CD4-positive, alpha-beta T cell (primary cell): ENCODE data around the gene CD72. TPM values are rescaled to one million over a fixed set of nuclear protein-coding genes. Genes with fewer than 3 reads are reported as not detected.

Experiments used
- ATAC-seq: fragments of 200-7000 bp; cut with Tn5 transposase; one replicate; pipeline ENCODE4 v1.10.0; 2022; ENCODE audit warnings: mild to moderate bottlenecking; ENCODE audit not compliant: poor library complexity
- CTCF ChIA-PET: fragments of 350-600 bp; sonication (Branson Sonifier 250); formaldehyde crosslinking; loops from one replicate; lab custom pipeline; 2021; ENCODE audit warnings: antibody characterized with exemption, inconsistent platforms; lab: Charles Lee
- POLR2A ChIA-PET: fragments of 350-600 bp; sonication (Branson Sonifier 250); formaldehyde crosslinking; loops from one replicate; lab custom pipeline; 2021; ENCODE audit warnings: antibody characterized with exemption, inconsistent platforms; lab: Charles Lee
- DNase-seq, 14 experiments: peaks; one replicate each; pipeline ENCODE4 v3.0.0-alpha.2; 2013 to 2020; ENCODE audit warnings: mixed read lengths in 2 of 14
- H3K27ac ChIP-seq, 2 donors: one replicate each; pipeline versions ENCODE4 v1.5.1 to v1.7.0; 2013; ENCODE audit warnings: low read length in 2 of 2, low read depth in 1 of 2, mild to moderate bottlenecking in 1 of 2
- H3K27me3 ChIP-seq, 2 experiments: 1 replicate in 1 of 2; 2 replicates in 1 of 2; pipeline versions ENCODE4 v1.6.1 to v1.7.0; 2013; ENCODE audit warnings: low read length in 2 of 2, control low read depth in 1 of 2, mild to moderate bottlenecking in 1 of 2, moderate library complexity in 1 of 2; ENCODE audit not compliant: insufficient read depth in 2 of 2, control insufficient read depth in 1 of 2
- H3K36me3 ChIP-seq: one replicate; pipeline ENCODE4 v1.6.1; 2013; ENCODE audit warnings: low read length, control low read depth; ENCODE audit not compliant: insufficient read depth
- H3K4me1 ChIP-seq: one replicate; pipeline ENCODE4 v1.6.1; 2013; ENCODE audit warnings: low read length, control low read depth; ENCODE audit not compliant: insufficient read depth
- H3K4me3 ChIP-seq: one replicate; pipeline ENCODE4 v1.5.1; 2013; ENCODE audit warnings: mild to moderate bottlenecking, low read length, moderate library complexity
- H3K9me3 ChIP-seq, 2 experiments: 1 replicate in 1 of 2; 2 replicates in 1 of 2; pipeline versions ENCODE4 v1.6.1 to v1.7.0; 2013; ENCODE audit warnings: low read length in 2 of 2, mild to moderate bottlenecking in 2 of 2, control low read depth in 1 of 2, moderate library complexity in 1 of 2; ENCODE audit not compliant: control insufficient read depth in 1 of 2, insufficient read depth in 1 of 2
- H3K27ac Mint-ChIP-seq: one replicate; pipeline ENCODE4 v1.8.0; 2020; ENCODE audit warnings: mixed read lengths
- H3K27me3 Mint-ChIP-seq: one replicate; pipeline ENCODE4 v1.8.0; 2021; ENCODE audit warnings: mixed read lengths
- H3K36me3 Mint-ChIP-seq: one replicate; pipeline ENCODE4 v1.8.0; 2021; ENCODE audit warnings: low read depth, mixed read lengths
- H3K4me1 Mint-ChIP-seq: one replicate; pipeline ENCODE4 v1.8.0; 2021; ENCODE audit warnings: low read depth, mixed read lengths
- H3K4me3 Mint-ChIP-seq: one replicate; pipeline ENCODE4 v1.8.0; 2020; ENCODE audit warnings: mild to moderate bottlenecking, mixed read lengths
- H3K9me3 Mint-ChIP-seq: one replicate; pipeline ENCODE4 v1.8.0; 2020; ENCODE audit warnings: mixed read lengths
- intact Hi-C, 2 experiments: fragments of 100-400 bp; cut with DNase I in 1 of 2; cut with micrococcal nuclease in 1 of 2; formaldehyde crosslinking; loops; one replicate each; pipeline versions ENCODE4 v1.15.1 to v1.9.0; 2023 to 2025; cut with DNase I, micrococcal nuclease
- total RNA-seq, 174 experiments: library from RNA in 2 of 174; stranded (reverse) in 2 of 174; gene quantifications; one replicate each; pipeline ENCODE4 v1.2.3 and lab custom pipeline; 2021 to 2026
- TF ChIP-seq, protein P1 (sequence below): fragments of 200-600 bp; IDR thresholded peaks from one replicate; pipeline ENCODE4 v1.8.0; 2022; ENCODE audit warnings: antibody characterized with exemption, mild to moderate bottlenecking

CD72 gene
- total RNA-seq, 2 experiments from 2014 or later = 2.3 to 3.6 TPM

DNA sequence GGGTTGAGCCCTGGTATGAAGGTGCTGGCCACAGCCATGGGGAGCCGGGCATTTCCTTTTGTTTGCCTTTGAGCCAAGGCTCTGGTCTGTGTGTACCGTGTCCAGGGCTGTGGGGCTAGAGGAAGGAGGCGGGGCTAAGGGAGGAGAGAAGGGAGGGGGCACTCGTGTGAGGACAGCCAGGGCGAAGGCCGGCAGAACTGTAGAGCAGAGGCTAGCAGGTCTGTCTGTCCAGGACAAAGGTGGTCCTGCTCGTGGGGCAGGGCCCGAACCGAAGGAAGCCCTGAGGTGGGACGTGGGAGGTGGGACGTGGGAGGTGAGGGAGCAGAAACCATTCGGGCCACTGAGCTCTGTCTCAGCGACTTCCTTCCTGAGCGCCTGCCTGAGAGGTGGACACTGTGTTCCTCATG is 54.4 kb downstream of the CD72 start:
- no peak overlapping the region for H3K4me3 ChIP-seq
- H3K36me3 Mint-ChIP-seq = peaks cover 5% of the 10 kb centered on the region
- intact Hi-C loops = no loop called here
- no peaks in the 10 kb centered on the region for H3K27me3 Mint-ChIP-seq
- no peaks in the 10 kb centered on the region for H3K36me3 ChIP-seq
- ChIA-PET CTCF (no interaction called here), POLR2A (no interaction called here)
- no peak overlapping the region for H3K27ac ChIP-seq
- TF ChIP-seq, protein P1, sequence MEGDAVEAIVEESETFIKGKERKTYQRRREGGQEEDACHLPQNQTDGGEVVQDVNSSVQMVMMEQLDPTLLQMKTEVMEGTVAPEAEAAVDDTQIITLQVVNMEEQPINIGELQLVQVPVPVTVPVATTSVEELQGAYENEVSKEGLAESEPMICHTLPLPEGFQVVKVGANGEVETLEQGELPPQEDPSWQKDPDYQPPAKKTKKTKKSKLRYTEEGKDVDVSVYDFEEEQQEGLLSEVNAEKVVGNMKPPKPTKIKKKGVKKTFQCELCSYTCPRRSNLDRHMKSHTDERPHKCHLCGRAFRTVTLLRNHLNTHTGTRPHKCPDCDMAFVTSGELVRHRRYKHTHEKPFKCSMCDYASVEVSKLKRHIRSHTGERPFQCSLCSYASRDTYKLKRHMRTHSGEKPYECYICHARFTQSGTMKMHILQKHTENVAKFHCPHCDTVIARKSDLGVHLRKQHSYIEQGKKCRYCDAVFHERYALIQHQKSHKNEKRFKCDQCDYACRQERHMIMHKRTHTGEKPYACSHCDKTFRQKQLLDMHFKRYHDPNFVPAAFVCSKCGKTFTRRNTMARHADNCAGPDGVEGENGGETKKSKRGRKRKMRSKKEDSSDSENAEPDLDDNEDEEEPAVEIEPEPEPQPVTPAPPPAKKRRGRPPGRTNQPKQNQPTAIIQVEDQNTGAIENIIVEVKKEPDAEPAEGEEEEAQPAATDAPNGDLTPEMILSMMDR = no peak
- DNase-seq (no peak), ATAC-seq (no peak)
- H3K9me3 ChIP-seq = no peaks in the 10 kb centered on the region
- no peaks in the 10 kb centered on the region for H3K27me3 ChIP-seq
- no peaks in the 10 kb centered on the region for H3K4me1 ChIP-seq
- H3K4me1 Mint-ChIP-seq = no peaks in the 10 kb centered on the region
- no peaks in the 10 kb centered on the region for H3K9me3 Mint-ChIP-seq
- no peak overlapping the region for H3K27ac Mint-ChIP-seq
- no peak overlapping the region for H3K4me3 Mint-ChIP-seq

DNA sequence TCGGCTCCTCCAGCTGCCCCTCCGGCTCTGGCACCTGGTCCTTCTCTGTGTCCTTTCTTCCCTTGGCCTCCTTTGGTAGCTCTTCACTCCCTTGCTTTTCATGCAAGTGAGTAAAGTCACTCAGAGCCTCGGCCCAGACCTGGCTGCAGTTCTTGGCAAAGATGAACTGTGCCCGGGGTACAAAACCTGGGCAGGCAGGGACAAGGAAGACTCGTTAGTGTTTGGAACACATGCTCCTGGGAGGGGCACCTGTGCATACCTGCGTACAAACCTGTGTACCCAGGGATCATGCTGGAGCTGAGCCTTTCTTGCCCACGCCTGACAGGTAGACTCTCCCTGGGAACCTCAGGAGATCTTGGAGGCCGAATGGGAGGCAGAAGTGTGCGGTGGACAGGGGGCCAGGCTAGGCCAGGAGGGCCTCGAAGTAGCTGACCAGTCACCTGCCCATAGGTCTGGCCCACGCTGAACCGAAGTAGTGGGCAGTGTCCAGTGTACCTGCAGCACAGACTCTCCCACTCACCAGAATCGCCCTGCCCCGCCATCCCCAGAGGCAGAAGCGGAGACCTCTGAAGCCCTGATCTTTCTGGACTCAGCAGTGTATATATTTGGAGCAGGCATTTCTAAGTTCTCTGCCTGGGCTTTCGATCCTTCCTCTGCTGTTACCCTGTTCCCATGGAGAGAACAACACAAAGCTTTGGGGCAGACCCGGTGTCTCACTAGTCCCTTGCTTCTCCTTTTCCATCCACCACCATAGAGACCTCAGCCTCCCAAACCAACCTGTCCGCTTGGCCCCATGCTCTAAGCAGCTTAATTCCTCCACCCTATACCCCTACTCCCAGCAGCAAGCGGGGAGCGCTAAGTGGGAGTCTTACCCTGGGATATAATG is 55.1 kb downstream of the CD72 start:
- no peaks in the 10 kb centered on the region for H3K27me3 ChIP-seq
- DNase-seq (no peak), ATAC-seq (no peak)
- H3K36me3 ChIP-seq = no peaks in the 10 kb centered on the region
- ChIA-PET CTCF (interaction anchor here (0.6 kb wide), 1 partner anchor 13 kb away, joined by 3 read pairs; no protein-coding TSS in a partner anchor), POLR2A (no interaction called here)
- Mint-ChIP-seq H3K27ac (no peak overlapping the region), H3K36me3 (peaks cover 5% of the 10 kb centered on the region), H3K4me1 (no peaks in the 10 kb centered on the region), H3K9me3 (no peaks in the 10 kb centered on the region), H3K4me3 (no peak overlapping the region), H3K27me3 (no peaks in the 10 kb centered on the region)
- H3K4me1 ChIP-seq = no peaks in the 10 kb centered on the region
- intact Hi-C loops = no loop called here
- no peak overlapping the region for H3K4me3 ChIP-seq
- no peak overlapping the region for H3K27ac ChIP-seq
- no peaks in the 10 kb centered on the region for H3K9me3 ChIP-seq
- TF ChIP-seq, protein P1 = no peak

DNA sequence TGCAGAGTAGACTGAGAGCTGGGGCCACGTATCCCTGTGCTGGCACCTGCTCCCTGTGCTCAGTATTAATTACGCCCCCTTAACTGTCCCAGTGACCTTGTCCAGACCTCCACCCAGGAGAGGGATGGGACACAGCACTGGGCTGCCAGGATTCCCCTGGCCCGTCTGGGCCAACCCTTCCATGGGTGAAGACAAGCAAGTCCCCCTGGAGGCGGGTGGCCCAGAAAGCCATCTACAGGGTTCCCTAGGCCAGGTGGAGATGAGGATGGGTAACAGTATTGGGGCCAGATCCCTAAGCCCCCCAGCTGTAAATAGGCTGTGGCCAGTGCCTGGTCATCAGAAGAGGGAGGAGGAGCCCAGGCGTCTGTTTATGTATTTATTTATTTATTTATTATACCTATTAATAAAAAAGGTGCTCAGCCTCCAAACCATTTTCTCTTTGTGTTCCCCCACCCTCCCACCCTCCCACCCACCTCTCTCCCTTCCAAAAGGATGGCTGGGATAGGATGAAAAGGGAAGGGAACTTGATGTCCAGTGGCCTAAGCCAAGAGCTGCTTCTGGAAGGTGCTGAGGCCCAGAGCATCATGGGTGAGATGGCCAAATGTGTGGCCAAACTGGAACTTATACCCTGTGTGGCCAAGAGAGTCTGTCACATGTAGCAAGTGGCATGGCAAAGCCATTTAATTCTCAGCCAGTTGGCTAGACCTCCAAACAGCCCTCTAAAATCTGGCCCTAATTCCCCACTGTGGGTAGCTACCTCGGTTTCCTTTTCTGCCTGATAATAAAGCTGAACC is 56.5 kb downstream of the CD72 start:
- Mint-ChIP-seq H3K4me3 (no peak overlapping the region), H3K27ac (no peak overlapping the region)
- intact Hi-C loops = no loop called here

More for the DNA sequence above, 56.5 kb downstream of the CD72 start:
- no peak for ATAC-seq
- CTCF ChIA-PET = no interaction called here
- H3K4me1 ChIP-seq = no peaks in the 10 kb centered on the region
- POLR2A ChIA-PET = no interaction called here
- peaks cover 5% of the 10 kb centered on the region for H3K36me3 Mint-ChIP-seq
- no peaks in the 10 kb centered on the region for H3K9me3 ChIP-seq
- no peaks in the 10 kb centered on the region for H3K4me1 Mint-ChIP-seq
- H3K27me3 Mint-ChIP-seq = no peaks in the 10 kb centered on the region
- H3K27me3 ChIP-seq = no peaks in the 10 kb centered on the region
- H3K4me3 ChIP-seq = no peak overlapping the region
- no peak overlapping the region for H3K27ac ChIP-seq
- H3K9me3 Mint-ChIP-seq = no peaks in the 10 kb centered on the region
- H3K36me3 ChIP-seq = no peaks in the 10 kb centered on the region
- TF ChIP-seq, protein P1 = no peak
- DNase-seq = no peak
